K562 (cell line): ENCODE measurements around the gene C18orf63. TPM values are rescaled to one million over a fixed set of nuclear protein-coding genes. Genes with fewer than 3 reads are reported as not detected.
A peak's percentile ranks its signal among the peaks of the same experiment; 100 is the strongest.

Experiments
- ATAC-seq: fragments of 200-7000 bp; cut with Tn5 transposase; 3 replicates; pipeline ENCODE4 v1.9.1; 2020; ENCODE audit warnings: moderate library complexity
- BruUV-seq: library from RNA; stranded (reverse); fragments of 400-500 nt; replicated peaks from 2 replicates; lab custom pipeline; 2021; lab: Mats Ljungman, UMichigan
- CTCF ChIA-PET: fragments of 300-600 bp; formaldehyde crosslinking; extraction: SDS; loops from one replicate; lab custom pipeline; 2021; ENCODE audit warnings: low intra/inter-chr PET ratio; lab: Yijun Ruan, JAX
- POLR2A ChIA-PET: fragments of 300-600, 350-650 bp; sonication (Branson Sonifier 250); formaldehyde crosslinking; extraction: SDS; loops from one replicate; lab custom pipeline; 2021; ENCODE audit warnings: antibody characterized with exemption, inconsistent platforms; lab: Yijun Ruan, JAX
- DNase-seq, 4 experiments: peaks; one replicate each; pipeline versions ENCODE4 v3.0.0 to v3.0.0-alpha.2; 2011 to 2018; ENCODE audit warnings: low spot score in 3 of 4, mixed read lengths in 3 of 4; ENCODE audit errors: extremely low read depth in 1 of 4
- FAIRE-seq: peaks from 2 replicates; lab custom pipeline; 2011; peaks lifted over from hg19 to GRCh38; lab: Jason Lieb, UNC
- H2AFZ ChIP-seq: 2 replicates; pipeline ENCODE4 v1.6.0; 2011; ENCODE audit warnings: low read depth, low read length, control low read depth, inconsistent platforms
- H3K27ac ChIP-seq: fragments of 200-600 bp; 3 replicates; pipeline ENCODE4 v1.8.0; 2011; ENCODE audit warnings: low read depth, mild to moderate bottlenecking, control low read depth, inconsistent platforms, low read length, moderate library complexity, mixed read lengths; ENCODE audit errors: extremely low read depth
- H3K27me3 ChIP-seq, 2 experiments: fragments of 300-600 bp in 1 of 2; 2 replicates in 1 of 2; 3 replicates in 1 of 2; pipeline versions ENCODE4 v1.6.0 to v1.8.0; 2011; ENCODE audit warnings: inconsistent platforms in 2 of 2, low read length in 2 of 2, mild to moderate bottlenecking in 1 of 2, mixed read lengths in 1 of 2, moderate library complexity in 1 of 2; ENCODE audit not compliant: control insufficient read depth in 2 of 2, insufficient read depth in 2 of 2
- H3K36me3 ChIP-seq: fragments of 300-600 bp; 3 replicates; pipeline ENCODE4 v1.8.0; 2011; ENCODE audit warnings: mild to moderate bottlenecking, low read length, inconsistent platforms; ENCODE audit not compliant: control insufficient read depth, insufficient read depth
- H3K4me1 ChIP-seq, 2 experiments: fragments of 200-600 bp in 1 of 2; replicated peaks in 1 of 2; 2 replicates in 1 of 2; 3 replicates in 1 of 2; pipeline versions ENCODE4 v1.5.1 to v1.8.0; 2011; ENCODE audit warnings: inconsistent platforms in 2 of 2, low read length in 2 of 2, mild to moderate bottlenecking in 1 of 2, mixed read lengths in 1 of 2, moderate library complexity in 1 of 2; ENCODE audit not compliant: control insufficient read depth in 2 of 2, insufficient read depth in 2 of 2
- H3K4me2 ChIP-seq: 2 replicates; pipeline ENCODE4 v1.6.1; 2011; ENCODE audit warnings: low read length, control low read depth, inconsistent platforms, mixed read lengths; ENCODE audit not compliant: insufficient read depth
- H3K4me3 ChIP-seq: fragments of 200-600 bp; sonication (generic), shearing (Covaris generic); 2 replicates; pipeline ENCODE4 v1.5.1; 2016; ENCODE audit warnings: control low read depth, inconsistent platforms
- H3K79me2 ChIP-seq: fragments of 200-600 bp; 3 replicates; pipeline ENCODE4 v1.8.0; 2011; ENCODE audit warnings: low read length, inconsistent platforms; ENCODE audit not compliant: control insufficient read depth, insufficient read depth
- H3K9ac ChIP-seq, 2 experiments: 2 replicates each; pipeline versions ENCODE4 v1.6.0 to v1.6.1; 2011; ENCODE audit warnings: low read depth in 2 of 2, low read length in 2 of 2, control low read depth in 1 of 2, inconsistent platforms in 1 of 2, mild to moderate bottlenecking in 1 of 2, mixed read lengths in 1 of 2; ENCODE audit not compliant: insufficient read depth in 1 of 2
- H3K9me1 ChIP-seq: one replicate; pipeline ENCODE4 v1.6.0; 2011; ENCODE audit warnings: inconsistent platforms, mild to moderate bottlenecking, low read length, moderate library complexity; ENCODE audit not compliant: control insufficient read depth, insufficient read depth
- H3K9me3 ChIP-seq: replicated peaks from 2 replicates; pipeline ENCODE4 v1.5.1; 2011; ENCODE audit warnings: low read depth, low read length, inconsistent platforms; ENCODE audit not compliant: control insufficient read depth, insufficient read depth
- H4K20me1 ChIP-seq: replicated peaks from 2 replicates; pipeline ENCODE4 v1.6.1; 2011; ENCODE audit warnings: low read length, inconsistent platforms, mixed read lengths; ENCODE audit not compliant: control insufficient read depth, insufficient read depth
- ZBTB33 ChIP-seq: sonication (generic); formaldehyde crosslinking; IDR thresholded peaks from 2 replicates; pipeline ENCODE4 v1.8.1; 2023; ENCODE audit warnings: mild to moderate bottlenecking, missing genetic modification reagents
- ZNF316 ChIP-seq: fragments of 450-650 bp; IDR thresholded peaks from 2 replicates; pipeline ENCODE4 v1.6.1; 2016
- WGBS: fragments of 100-300 bp; shearing (Covaris generic); methylation state at CpG from one replicate; pipeline ENCODE4 v1.1.6; 2016; ENCODE audit warnings: low coverage, mixed read lengths; ENCODE audit not compliant: insufficient coverage; ENCODE audit errors: missing lambda C conversion rate; 5-methylcytosine and 5-hydroxymethylcytosine counted together
- in situ Hi-C: fragments of 300-500 bp; cut with MboI; formaldehyde crosslinking; loops from 4 replicates; pipeline ENCODE4 v1.15.0; 2018; ENCODE audit warnings: inconsistent platforms, mixed read lengths
- intact Hi-C: fragments of 100-400 bp; cut with micrococcal nuclease; formaldehyde crosslinking; loops from 2 replicates; pipeline ENCODE4 v1.14.2; 2022
- polyA plus RNA-seq, 8 experiments: library from polyadenylated mRNA; depleted of rRNA in 4 of 8; stranded (reverse) in 5 of 8; unstranded in 3 of 8; fragments of >200 nt; fragmentation: Nextera tagmentation in 2 of 8; fragmentation: Illumina TruSeq in 1 of 8; extraction: Ambion mirVana in 2 of 8; extraction: Trizol in 1 of 8; gene quantifications; 2 replicates each; pipeline versions ENCODE4 v1.2.1 to v1.2.3, GENCODE V29; 2011 to 2014; ENCODE audit warnings: inconsistent platforms in 1 of 8, missing spikeins in 1 of 8
- total RNA-seq, 7 experiments: library from RNA; depleted of rRNA in 6 of 7; stranded (reverse); fragments of >200 nt in 6 of 7; fragmentation: Illumina TruSeq in 2 of 7; extraction: Trizol in 2 of 7; gene quantifications; 2 replicates each; pipeline versions ENCODE4 v1.2.1 to v1.2.3, GENCODE V29; 2011 to 2021; ENCODE audit warnings: low replicate concordance in 1 of 7

C18orf63 gene
- total and polyA plus RNA-seq, 9 of the 15 experiments (the other 6 are each of a cell fraction or from before 2014, with no cell fraction given): not detected

GRCh38 chr18:74290794-74291471, 24.7 kb upstream of the C18orf63 start:
- in situ Hi-C loops: no loop called here
- Histone ChIP-seq H3K27me3 (no peaks in the 10 kb centered on the region), H2AFZ (no peak overlapping the region), H3K9ac (0 out of 4 replicates have a peak overlapping the region, but pooled peaks of 1 of the 2 experiments have one; percentile 68), H3K4me3 (peak overlapping the region; percentile 47), H3K9me1 (no peaks in the 10 kb centered on the region), H3K4me2 (0 out of 2 replicates have a peak overlapping the region, but pooled peaks have one; percentile 49)
- POLR2A ChIA-PET: no interaction called here
- ATAC-seq (no peak), DNase-seq (no peak)
- intact Hi-C loops: no loop called here
- 64% methylated on average over 18 of the region's 57 CpGs for WGBS
- TF ChIP-seq ZBTB33 (CRISPR knock-in tag) (peak; percentile 45; the same call in 1 of the 2 replicates), ZNF316 (no peak)
- TF ChIP-seq, all 486 proteins: peak for 1
- no peaks in the 10 kb centered on the region for H4K20me1 ChIP-seq
- no TSS peak for BruUV-seq
- no peaks in the 10 kb centered on the region for H3K9me3 ChIP-seq
- peaks cover 2 to 11% of the 10 kb centered on the region in 2 experiments; a peak in 3 of 5 replicates for H3K4me1 ChIP-seq
- H3K27ac ChIP-seq: no peak overlapping the region
- CTCF ChIA-PET: no interaction called here
- no peak for FAIRE-seq
- H3K79me2 ChIP-seq: no peaks in the 10 kb centered on the region; the same call in 2 of the 3 replicates
- H3K36me3 ChIP-seq: no peaks in the 10 kb centered on the region
